ENCODE measurements around the gene FHOD3.
"Not testable (repeated sequence)": the region's sequence is repeated elsewhere in the genome, so short reads cannot be mapped to it uniquely, and the experiment has no call there.

FHOD3 gene

DNA sequence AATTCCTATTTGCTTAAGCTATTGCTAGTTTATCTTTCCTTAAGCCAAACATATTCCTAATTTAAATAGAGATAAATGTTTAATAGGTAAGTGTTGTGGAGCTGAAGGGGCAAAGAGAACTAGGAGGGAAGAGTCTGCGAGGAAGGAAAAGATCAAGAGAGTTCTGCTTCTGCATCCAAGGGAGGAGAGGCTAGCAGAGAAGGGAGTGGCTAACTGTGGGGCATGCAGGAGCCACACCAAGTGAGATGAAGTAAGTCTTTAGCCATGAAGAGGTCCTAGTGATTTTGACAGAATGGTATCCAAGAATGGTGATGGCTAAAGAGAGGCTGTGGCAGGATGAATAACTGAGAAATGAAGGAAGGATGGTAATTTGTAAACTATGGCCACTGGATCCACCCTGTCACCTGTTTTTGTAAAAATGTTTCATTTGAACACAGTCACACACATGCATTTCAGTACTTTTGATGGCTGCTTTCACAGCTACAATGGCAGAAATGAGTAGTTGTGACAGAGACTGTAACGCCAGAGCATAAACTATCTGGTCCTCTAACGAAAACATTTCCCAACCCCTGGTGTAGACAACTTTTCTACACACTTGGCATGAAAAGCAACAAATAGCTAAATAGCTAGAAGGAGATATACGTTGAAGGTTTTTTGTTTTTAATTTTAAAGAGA is 515.7 kb downstream of the FHOD3 start:
- Histone ChIP-seq H3K27me3 (ENCODE audit: insufficient read depth, low read length, poor library complexity, severe bottlenecking) (no peaks in the 10 kb centered on the region), H3K4me1 (ENCODE audit: insufficient read depth, low read length, poor library complexity, severe bottlenecking) (no peaks in the 10 kb centered on the region), H4K20me1 (ENCODE audit: insufficient read depth, low read length, poor library complexity, severe bottlenecking) (peaks cover 9% of the 10 kb centered on the region), H3K9me3 (ENCODE audit: insufficient read depth, low read depth, low read length) (no peaks in the 10 kb centered on the region), H3F3A (ENCODE audit: low read depth) (no peaks in the 10 kb centered on the region), H3K79me2 (ENCODE audit: insufficient read depth, low read length) (no peaks in the 10 kb centered on the region; the same call in 1 of the 2 replicates), H3K4me3 (ENCODE audit: low read length, poor library complexity, severe bottlenecking) (no peak overlapping the region), H3K9ac (ENCODE audit: low read depth, low read length, poor library complexity, severe bottlenecking) (no peak overlapping the region), H2AFZ (ENCODE audit: low read length) (no peak overlapping the region), H3K36me3 (ENCODE audit: insufficient read depth, low read length) (peaks cover 79% of the 10 kb centered on the region; the same call in 1 of the 2 replicates), H3K9me2 (replicated peaks; ENCODE audit: low read depth, low read length) (no peaks in the 10 kb centered on the region), H3K4me2 (ENCODE audit: low read depth, low read length, poor library complexity, severe bottlenecking) (no peak overlapping the region)
- TF ChIP-seq, protein P1, sequence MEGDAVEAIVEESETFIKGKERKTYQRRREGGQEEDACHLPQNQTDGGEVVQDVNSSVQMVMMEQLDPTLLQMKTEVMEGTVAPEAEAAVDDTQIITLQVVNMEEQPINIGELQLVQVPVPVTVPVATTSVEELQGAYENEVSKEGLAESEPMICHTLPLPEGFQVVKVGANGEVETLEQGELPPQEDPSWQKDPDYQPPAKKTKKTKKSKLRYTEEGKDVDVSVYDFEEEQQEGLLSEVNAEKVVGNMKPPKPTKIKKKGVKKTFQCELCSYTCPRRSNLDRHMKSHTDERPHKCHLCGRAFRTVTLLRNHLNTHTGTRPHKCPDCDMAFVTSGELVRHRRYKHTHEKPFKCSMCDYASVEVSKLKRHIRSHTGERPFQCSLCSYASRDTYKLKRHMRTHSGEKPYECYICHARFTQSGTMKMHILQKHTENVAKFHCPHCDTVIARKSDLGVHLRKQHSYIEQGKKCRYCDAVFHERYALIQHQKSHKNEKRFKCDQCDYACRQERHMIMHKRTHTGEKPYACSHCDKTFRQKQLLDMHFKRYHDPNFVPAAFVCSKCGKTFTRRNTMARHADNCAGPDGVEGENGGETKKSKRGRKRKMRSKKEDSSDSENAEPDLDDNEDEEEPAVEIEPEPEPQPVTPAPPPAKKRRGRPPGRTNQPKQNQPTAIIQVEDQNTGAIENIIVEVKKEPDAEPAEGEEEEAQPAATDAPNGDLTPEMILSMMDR (conservative IDR thresholded peaks at IDR 0.05; ENCODE audit: low read length): no peak
- no peak for TF ChIP-seq EZH2phosphoT487 (IDR thresholded peaks at IDR 0.05; ENCODE audit: borderline replicate concordance)

DNA sequence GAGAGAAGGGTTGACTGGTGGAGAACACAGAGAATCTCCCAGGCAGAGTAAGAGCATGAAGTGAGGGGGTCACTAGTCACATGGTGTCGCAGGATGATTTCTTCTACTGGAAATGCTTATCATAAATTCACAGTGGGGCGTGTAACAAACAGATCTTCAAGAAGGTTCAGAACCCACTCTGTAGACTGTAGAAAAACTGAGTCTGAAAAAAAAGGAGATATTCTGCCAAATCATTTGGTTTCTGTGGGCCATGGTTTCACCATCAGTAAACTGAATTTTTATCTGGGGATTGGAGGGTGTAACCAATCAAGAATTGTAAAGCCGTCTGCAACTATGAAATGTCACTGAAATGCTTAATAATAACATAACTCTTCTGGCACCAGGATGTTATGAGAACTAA is 516.3 kb downstream of the FHOD3 start:
- TF ChIP-seq EZH2phosphoT487 (IDR thresholded peaks at IDR 0.05; ENCODE audit: borderline replicate concordance): no peak
- TF ChIP-seq, protein P1 (conservative IDR thresholded peaks at IDR 0.05; ENCODE audit: low read length): no peak
- Histone ChIP-seq H3K9me2 (replicated peaks; ENCODE audit: low read depth, low read length) (no peaks in the 10 kb centered on the region), H3K36me3 (ENCODE audit: insufficient read depth, low read length) (peaks cover 81% of the 10 kb centered on the region; the same call in 1 of the 2 replicates), H3K9ac (ENCODE audit: low read depth, low read length, poor library complexity, severe bottlenecking) (no peak overlapping the region), H3F3A (ENCODE audit: low read depth) (no peaks in the 10 kb centered on the region), H2AFZ (ENCODE audit: low read length) (no peak overlapping the region), H3K4me1 (ENCODE audit: insufficient read depth, low read length, poor library complexity, severe bottlenecking) (no peaks in the 10 kb centered on the region), H3K9me3 (ENCODE audit: insufficient read depth, low read depth, low read length) (no peaks in the 10 kb centered on the region), H4K20me1 (ENCODE audit: insufficient read depth, low read length, poor library complexity, severe bottlenecking) (peaks cover 9% of the 10 kb centered on the region), H3K4me3 (ENCODE audit: low read length, poor library complexity, severe bottlenecking) (no peak overlapping the region), H3K4me2 (ENCODE audit: low read depth, low read length, poor library complexity, severe bottlenecking) (no peak overlapping the region), H3K27me3 (ENCODE audit: insufficient read depth, low read length, poor library complexity, severe bottlenecking) (no peaks in the 10 kb centered on the region), H3K79me2 (ENCODE audit: insufficient read depth, low read length) (no peaks in the 10 kb centered on the region; the same call in 1 of the 2 replicates)

DNA sequence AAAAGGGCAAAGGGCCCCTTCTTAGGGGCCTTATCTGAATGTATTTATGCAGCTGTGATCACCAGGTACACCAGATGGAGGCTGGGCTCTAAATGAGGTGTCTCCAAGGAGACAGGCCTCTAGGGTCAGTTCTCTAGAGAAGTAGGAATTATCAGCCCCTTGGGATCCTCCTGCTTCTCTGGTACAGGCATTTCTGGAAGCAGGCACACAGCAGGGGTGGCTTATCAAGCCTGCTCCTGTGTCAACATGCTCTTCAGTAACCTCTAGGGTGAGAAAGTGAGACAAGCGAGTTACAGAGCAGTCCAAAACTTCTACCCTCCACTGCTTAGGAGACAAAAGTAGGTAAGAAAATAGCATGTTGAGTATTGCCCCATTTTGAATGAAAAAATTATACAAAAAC is 517.5 kb downstream of the FHOD3 start:
- Histone ChIP-seq H3K4me3 (ENCODE audit: low read length, poor library complexity, severe bottlenecking) (no peak overlapping the region), H2AFZ (ENCODE audit: low read length) (no peak overlapping the region), H3K9me3 (ENCODE audit: insufficient read depth, low read depth, low read length) (no peaks in the 10 kb centered on the region), H3K36me3 (ENCODE audit: insufficient read depth, low read length) (peaks cover 76% of the 10 kb centered on the region; the same call in 1 of the 2 replicates), H3K27me3 (ENCODE audit: insufficient read depth, low read length, poor library complexity, severe bottlenecking) (no peaks in the 10 kb centered on the region), H3F3A (ENCODE audit: low read depth) (no peaks in the 10 kb centered on the region), H3K9me2 (replicated peaks; ENCODE audit: low read depth, low read length) (no peaks in the 10 kb centered on the region), H4K20me1 (ENCODE audit: insufficient read depth, low read length, poor library complexity, severe bottlenecking) (peaks cover under 1% of the 10 kb centered on the region), H3K9ac (ENCODE audit: low read depth, low read length, poor library complexity, severe bottlenecking) (no peak overlapping the region), H3K79me2 (ENCODE audit: insufficient read depth, low read length) (peaks cover 3% of the 10 kb centered on the region; the same call in 1 of the 2 replicates), H3K4me1 (ENCODE audit: insufficient read depth, low read length, poor library complexity, severe bottlenecking) (no peaks in the 10 kb centered on the region), H3K4me2 (ENCODE audit: low read depth, low read length, poor library complexity, severe bottlenecking) (no peak overlapping the region)
- no peak for TF ChIP-seq EZH2phosphoT487 (IDR thresholded peaks at IDR 0.05; ENCODE audit: borderline replicate concordance)
- TF ChIP-seq, protein P1 (conservative IDR thresholded peaks at IDR 0.05; ENCODE audit: low read length): no peak

DNA sequence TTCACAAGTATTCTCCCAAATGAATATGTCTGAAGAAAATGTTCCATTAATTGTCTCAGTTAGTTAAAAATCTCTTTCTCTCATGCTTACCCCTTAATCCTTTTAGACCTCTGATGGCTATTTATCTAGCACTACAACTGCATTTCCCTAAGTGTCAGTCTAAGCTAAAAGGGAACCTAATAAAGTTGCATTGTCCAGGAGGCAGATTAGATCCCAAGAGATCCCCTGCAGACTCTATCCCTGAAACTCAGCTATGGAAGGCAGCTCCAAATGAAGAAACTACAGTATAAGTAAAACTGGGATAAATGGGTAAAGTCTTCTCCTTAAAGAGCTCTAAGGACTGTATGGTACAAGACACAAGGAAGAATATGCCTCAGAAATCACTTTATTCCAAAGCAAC is 518.6 kb downstream of the FHOD3 start:
- H3K9ac ChIP-seq (ENCODE audit: low read depth, low read length, poor library complexity, severe bottlenecking); H3K4me3 ChIP-seq (ENCODE audit: low read length, poor library complexity, severe bottlenecking); H3K79me2 ChIP-seq (ENCODE audit: insufficient read depth, low read length); H3F3A ChIP-seq (ENCODE audit: low read depth); H3K9me2 ChIP-seq (replicated peaks; ENCODE audit: low read depth, low read length); H3K27me3 ChIP-seq (ENCODE audit: insufficient read depth, low read length, poor library complexity, severe bottlenecking); H2AFZ ChIP-seq (ENCODE audit: low read length); H3K4me1 ChIP-seq (ENCODE audit: insufficient read depth, low read length, poor library complexity, severe bottlenecking); H3K9me3 ChIP-seq (ENCODE audit: insufficient read depth, low read depth, low read length); H3K4me2 ChIP-seq (ENCODE audit: low read depth, low read length, poor library complexity, severe bottlenecking); H4K20me1 ChIP-seq (ENCODE audit: insufficient read depth, low read length, poor library complexity, severe bottlenecking): not testable (repeated sequence)
- H3K36me3 ChIP-seq (ENCODE audit: insufficient read depth, low read length): peaks cover 67% of the 10 kb centered on the region; the same call in 1 of the 2 replicates
